GM18520 (cell line): ENCODE results near the gene RNASE8.

ENCODE experiments used
- ATAC-seq: cut with Tn5 transposase; IDR thresholded peaks from one replicate; pipeline ENCODE4 v1.9.1; 2021; ENCODE audit not compliant: unreplicated experiment

Gene RNASE8

DNA sequence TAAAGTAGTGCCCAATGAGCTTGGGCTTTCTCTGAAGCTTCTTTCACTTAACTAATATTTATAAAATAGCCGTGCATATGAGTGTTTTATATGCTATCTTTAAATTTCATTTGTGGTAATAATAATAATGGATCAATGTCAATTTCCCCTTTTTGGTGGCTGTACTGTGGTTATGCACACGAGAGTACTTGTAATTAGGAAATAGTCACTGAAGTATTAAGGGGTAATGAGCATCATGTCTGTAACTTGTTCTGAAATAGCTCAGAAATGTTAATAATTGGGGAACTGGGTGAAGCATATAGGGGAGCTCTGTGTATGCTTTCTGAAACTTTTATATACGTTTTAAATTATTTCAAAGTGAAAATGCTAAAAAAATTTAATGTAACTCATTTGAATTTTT, 7.0 kb upstream of the RNASE8 start:
- ATAC-seq = no peak

GRCh38 chr14:21053184-21054122, 4.2 kb upstream of the RNASE8 start:
- no peak for ATAC-seq

DNA sequence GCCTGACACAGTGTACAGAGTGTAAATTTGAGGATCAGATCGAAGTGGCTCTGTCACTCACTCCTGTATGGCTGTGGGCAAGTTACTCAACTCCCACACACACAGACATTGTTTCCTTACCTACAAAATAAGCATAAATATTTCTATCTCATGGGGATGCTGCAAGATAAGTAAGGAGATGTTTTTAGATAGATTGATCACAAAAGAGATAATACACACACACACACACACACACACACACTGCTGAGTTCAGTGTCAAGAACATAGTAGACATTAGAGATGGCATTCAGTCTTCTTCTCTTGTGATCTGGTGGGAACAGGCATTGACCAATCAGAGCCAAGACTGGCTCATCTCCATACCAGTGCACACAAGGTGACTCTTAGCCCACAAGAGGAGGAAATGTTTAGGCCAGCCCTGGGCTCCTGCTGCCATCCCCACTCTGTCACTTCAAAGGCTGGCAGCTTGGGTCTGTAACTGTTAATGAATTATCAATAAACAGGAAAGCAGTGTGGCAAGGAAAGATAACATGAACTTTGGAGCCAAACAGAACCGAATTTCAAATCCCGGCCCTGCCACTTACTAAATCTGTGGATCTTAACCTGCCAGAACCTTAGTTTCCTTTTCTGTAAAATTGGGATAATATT, 3.4 kb upstream of the RNASE8 start:
- no peak for ATAC-seq

DNA sequence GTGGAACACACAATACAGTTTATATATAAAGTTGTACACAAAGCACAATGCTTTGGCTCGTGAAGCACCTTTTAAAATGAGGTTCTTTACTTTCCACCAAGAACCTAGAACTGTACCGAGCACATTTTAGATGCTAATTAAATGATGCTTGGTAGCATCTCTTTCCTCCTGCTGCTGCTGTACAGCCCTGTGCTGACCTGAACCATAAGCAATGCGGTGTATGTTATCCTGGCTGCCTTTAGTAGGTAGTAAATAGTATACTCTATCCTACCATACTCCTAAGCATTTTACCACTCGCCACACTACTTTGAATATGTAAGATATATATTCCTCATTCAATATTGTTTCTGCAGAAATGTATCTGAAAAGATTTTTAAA, 2.9 kb upstream of the RNASE8 start:
- no peak for ATAC-seq

GRCh38 chr14:21055432-21056117, 2.0 kb upstream of the RNASE8 start:
- no peak for ATAC-seq

GRCh38 chr14:21056520-21057163, 980 bp upstream of the RNASE8 start:
- ATAC-seq = no peak

DNA sequence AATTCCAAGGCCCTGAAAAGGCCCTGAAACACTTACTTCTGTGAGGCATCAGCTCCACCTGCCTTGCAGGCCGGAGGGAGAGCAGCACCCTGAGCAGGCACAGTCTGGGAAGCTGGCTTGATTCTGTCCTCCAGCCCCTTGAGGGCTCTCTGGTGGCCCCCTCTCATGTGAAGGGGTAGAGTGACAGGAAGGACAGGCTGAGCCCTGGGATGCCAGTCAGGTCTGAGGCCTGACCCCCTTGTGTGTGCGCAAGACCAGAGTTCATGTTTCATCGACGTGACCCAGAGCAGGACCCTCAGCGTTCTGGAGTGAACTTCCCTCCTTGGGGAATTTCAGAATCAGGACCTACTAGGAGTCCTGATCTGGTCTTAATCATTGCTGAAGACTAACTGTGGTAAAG, 1.3 kb downstream of the RNASE8 start:
- no peak for ATAC-seq

DNA sequence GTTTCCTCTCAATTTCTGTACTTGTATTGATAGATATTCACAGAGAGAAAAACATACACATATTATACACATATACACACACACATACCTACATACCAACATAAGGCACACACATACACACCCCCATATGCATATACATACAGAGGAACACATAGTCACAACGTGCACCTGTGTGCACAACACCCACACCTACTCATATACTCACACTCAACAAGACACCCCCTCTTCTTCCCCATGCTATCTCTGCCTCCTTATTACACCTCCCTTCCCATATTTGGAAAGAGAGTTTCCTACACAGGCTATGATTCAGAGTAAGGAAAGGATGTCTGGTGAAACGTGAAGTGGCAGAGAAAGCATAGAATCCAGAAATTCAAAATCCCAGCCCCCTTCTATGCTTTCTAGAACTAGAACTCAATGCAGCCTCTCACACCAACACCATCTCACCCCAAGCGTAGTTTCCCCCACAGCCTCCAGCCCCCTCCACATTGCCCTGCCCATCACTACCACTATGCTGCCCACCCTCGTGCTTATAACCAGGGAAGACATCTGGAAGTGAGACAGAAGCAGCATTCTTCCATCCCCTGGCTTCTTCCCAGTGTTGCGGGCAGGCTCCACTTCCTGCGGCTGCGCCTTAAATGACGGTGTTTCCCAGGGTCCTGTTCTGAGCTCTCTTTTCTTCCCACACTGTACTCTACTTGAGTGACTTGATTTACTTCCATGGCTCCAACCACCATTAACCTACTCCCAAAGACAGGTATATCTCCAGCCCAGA, 2.4 kb downstream of the RNASE8 start:
- no peak for ATAC-seq

DNA sequence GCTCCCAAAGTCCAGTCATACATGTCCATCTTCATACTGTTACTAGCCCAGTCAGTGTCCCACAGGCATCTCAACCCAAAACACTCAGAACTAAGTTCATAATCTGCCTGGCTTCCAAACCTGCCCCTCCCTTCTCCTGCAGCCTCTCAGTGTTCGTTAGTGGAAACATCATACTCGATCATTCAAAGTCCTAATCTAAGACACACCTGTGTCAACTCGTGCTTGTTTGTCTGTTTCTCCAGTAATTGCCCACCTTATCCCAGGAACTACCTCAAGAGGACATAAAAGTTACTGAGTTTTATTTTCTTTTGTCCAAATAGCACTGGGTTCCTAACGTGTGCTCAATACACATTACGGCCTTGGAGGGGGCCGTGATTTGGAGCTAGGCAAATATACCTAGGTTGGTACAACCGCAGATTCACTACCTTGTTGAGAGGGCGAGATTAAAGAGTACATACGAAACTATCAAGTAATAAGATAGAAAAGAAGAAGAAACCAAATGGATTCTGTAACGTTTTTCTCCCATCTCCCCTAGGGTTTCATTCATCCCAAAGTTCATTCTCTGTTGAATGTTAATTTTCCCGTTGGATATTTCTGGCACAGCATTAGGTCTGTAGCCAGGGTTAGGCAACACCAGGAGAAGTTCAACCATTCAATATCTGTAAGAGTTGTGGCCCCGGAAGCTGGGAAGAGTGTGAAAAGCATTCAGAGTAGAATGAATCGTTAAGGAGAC, 3.2 kb downstream of the RNASE8 start:
- no peak for ATAC-seq

DNA sequence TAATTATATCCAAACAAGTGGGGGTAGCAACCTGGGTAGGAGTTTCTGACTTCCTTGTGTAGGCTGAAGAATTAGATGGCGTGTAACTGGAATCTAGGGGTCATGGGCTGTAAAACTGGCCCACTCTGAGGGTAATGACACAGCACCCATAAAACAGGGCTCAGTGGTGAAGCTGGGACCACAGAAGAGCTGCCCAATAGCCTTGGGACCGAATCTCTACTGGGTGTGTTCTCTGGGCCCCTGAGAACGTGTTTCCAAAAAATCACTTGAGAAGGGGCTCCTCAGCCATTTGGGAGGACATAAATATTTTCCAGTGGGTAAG, 3.7 kb downstream of the RNASE8 start:
- no peak for ATAC-seq

GRCh38 chr14:21063479-21063878, 5.9 kb downstream of the RNASE8 start:
- ATAC-seq = no peak

DNA sequence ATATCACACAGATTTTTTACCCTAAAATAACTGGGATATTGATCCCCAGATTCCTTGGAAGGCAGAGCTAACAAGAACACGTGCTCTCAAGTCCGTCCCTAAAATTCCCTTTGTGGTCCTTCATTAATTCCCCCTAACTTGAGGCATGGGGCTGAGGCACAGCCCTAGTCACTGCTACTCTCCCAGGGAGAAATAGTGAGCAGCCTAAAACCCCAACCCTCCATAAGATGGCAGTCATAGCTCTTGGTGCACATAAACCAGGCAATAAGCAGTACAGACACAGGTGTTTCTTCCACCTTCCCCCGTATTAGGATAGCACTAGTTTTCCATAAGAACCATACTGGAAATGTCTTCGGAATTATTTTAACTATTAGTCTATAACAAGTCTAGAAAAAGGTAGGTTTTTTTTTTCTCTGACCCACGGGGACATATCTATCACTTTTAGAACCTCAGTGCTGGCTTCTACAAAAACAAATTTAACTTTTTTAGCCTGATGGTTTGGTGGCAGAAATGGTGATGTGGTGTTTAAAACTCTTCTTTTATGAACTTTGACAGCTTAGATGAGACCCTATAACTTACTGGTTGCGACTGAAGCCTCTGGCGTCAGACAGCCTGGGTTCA, 9.4 kb downstream of the RNASE8 start:
- ATAC-seq = no peak

DNA sequence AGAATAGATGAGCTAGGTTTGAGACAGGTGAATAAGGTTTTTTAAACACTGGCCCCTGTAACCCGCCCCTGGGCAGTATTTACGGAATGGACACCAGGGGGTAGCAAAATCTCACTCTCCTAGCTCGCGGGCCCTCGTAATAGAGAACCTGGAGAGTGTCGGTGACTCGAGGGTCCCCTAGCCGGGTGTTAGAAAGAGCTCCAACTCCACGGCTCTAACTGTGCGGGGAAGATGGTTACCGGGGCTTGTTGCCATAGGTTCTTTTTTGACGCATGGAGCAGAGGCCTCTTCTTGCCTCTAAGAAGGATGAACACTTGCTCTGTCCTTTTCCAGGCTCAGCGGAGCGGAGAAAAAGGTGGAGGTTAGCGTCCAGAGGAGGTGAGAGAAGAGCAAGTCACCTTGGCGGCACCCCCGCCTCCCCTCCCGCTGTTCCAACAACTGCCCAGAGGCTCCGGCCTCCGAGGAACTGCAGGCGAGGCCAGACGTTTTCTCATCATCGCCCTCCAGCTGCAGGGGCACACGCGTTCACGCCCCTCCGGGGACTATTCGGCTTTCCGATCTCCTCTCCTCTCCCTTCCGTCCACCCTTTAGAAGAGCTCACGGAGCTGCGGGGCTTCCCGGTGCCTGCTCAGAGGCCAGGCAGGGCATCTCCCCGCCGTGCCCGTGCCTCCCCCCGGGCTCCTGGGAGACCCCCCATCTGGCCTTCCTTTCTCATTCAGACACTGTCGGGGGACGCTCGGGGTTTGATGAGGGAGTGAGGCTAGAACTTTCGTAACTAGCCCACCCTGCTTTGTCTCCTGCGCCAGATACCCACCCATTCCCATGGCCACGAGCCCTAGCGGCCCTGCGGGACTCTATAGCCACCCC, 11.1 kb downstream of the RNASE8 start:
- ATAC-seq = no peak

DNA sequence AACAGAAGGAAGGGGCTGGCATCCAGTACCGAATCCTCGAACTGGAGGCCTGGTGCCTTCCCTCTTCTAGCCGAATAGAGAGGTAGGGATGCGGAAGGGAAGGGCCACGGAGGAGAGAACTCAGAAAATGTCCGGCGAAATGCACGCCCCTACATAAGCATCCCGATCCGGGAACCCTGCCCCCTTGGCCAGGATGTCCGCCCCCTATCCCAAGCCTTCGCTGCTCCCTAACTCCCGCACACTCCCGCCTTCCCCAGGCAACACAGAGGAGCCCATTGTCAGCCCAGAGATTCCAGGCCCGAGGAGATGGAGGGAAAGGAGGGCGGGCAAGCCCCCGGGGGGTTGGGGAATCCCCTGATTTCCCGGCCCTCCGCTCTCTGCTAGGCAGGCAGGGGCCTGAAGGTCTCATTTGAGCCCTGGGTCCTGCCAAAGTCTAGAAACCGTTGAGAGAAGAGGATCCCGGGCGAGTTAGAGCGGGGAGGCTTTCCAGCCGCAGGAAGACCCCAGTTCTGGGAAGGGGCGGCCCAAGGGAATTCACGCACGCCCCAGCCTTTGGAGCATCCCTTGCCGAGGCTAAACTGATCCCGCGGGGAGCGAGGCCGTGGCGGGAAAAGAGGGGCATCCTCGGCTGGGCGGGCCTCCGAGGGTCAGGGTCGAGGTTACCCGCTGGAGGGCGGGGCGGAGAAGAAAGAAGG, 11.9 kb downstream of the RNASE8 start:
- ATAC-seq = no peak

- no peak for ATAC-seq
Observed at GRCh38 chr14:21070083-21070609, 12.5 kb downstream of the RNASE8 start, which contains the start of gene ARHGEF40. Gene ARHGEF40 (plus strand): TSS chr14:21070304. CDS start chr14:21070397, 93 bp downstream.

DNA sequence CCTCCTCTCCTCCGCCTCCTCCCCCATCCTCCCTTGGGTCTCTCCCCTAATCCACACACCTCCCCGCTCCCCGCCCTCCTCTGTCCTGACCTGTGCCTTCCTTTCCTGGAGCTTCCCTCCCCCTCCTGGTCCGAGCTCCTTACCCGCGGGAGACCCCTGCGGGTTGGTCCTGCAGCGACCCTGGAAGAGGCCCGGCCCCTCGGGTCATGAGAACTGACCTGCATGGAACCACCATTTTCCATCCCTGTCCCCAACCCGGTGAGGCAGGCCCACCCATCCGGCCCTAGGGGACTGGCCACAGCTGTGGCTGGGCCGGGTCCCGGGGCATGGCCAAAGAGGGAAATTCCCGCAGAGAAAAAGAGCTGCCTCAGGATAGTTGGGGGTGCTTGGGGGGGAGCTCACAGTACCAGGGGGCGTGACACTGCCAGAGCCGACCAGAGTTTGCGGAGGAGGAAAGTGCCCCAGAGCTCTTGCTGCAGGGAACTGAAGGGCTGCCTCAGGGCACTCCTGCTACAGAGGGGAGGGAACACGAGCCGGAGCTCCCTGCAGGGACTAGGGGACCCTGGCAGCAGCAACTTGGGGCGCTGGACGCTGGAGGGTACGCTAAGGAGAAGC, 13.1 kb downstream of the RNASE8 start:
- ATAC-seq = no peak
